ENCODE results near the gene CLTRN.
"Not testable (repeated sequence)": the region's sequence is repeated elsewhere in the genome, so short reads cannot be mapped to it uniquely, and the experiment has no call there.

Gene CLTRN, protein sequence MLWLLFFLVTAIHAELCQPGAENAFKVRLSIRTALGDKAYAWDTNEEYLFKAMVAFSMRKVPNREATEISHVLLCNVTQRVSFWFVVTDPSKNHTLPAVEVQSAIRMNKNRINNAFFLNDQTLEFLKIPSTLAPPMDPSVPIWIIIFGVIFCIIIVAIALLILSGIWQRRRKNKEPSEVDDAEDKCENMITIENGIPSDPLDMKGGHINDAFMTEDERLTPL

DNA sequence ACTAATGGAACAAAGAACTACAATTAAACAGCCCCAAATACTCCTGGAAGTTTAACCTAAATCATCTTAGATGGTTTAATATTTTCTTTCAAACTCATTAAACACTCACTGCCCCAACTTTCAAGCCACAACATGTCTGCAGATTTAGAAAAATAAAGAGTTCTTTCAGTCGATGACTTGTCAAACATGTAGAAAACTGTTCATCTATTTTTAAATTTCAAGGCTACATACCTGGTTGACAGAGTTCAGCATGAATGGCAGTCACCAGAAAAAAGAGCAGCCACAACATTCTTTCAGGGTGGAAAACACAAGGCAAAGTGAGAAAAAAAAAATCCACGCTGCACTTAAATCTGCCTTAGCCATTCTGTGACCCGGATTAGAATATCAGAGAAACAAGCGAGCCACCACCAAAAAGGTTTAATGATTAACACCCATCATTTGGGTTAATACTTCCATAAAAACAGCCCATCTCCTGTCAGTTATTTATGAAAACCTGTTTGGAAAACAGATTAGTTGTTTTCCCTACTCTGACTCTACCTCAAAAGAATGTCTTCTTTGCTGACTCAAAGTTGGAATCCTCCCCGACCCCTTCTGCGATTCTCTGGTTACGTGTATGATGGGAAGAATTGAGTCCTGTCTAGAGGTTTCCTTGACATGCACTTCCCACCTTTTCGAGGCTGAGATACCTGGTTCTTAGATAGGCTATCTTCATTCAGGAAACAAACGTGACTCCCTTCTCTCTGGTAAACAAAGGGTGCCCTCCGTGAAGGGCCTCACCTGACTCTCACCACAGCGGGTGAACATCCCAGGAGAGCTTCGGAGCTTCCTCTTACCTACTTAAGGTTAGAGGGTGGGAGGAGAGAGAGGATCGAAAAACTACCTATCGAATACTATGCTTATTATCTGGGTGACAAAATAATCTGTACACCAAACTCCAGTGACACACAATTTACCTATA, at the start of gene CLTRN:
Gene CLTRN (minus strand): TSS at position 319 of the 958 bp plus-strand sequence. CDS start 30 bp downstream, at position 289.
- TF ChIP-seq, protein P1, sequence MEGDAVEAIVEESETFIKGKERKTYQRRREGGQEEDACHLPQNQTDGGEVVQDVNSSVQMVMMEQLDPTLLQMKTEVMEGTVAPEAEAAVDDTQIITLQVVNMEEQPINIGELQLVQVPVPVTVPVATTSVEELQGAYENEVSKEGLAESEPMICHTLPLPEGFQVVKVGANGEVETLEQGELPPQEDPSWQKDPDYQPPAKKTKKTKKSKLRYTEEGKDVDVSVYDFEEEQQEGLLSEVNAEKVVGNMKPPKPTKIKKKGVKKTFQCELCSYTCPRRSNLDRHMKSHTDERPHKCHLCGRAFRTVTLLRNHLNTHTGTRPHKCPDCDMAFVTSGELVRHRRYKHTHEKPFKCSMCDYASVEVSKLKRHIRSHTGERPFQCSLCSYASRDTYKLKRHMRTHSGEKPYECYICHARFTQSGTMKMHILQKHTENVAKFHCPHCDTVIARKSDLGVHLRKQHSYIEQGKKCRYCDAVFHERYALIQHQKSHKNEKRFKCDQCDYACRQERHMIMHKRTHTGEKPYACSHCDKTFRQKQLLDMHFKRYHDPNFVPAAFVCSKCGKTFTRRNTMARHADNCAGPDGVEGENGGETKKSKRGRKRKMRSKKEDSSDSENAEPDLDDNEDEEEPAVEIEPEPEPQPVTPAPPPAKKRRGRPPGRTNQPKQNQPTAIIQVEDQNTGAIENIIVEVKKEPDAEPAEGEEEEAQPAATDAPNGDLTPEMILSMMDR (IDR thresholded peaks at IDR 0.05; ENCODE audit: insufficient read depth, low read depth, low read length, missing control alignments) = no peak
- H3K4me3 ChIP-seq (ENCODE audit: low read depth, low read length) = no peak within 1 kb of the TSS
- DNase-seq (ENCODE audit: low read depth) = no peak

DNA sequence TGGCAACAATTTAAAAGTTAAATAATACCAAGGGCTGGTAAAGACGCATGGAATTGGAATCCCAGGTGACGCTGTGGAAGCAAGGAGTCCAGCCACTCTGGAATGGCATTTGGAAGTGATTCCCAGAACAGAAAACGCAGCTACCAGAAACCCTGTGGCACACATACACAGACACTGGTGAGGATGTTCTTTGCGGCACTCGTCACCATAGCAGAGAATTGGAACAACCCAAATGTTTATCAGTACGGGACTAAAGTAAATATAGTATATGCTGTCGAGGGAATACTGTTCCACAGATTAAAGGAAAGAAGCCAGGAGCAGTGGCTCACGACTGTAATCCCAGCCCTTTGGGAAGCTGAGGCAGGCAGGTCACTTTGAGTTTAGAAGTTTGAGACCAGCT, 39.7 kb upstream of the CLTRN start:
- not testable (repeated sequence) for H3K4me3 ChIP-seq (ENCODE audit: low read depth, low read length); DNase-seq (ENCODE audit: low read depth)

DNA sequence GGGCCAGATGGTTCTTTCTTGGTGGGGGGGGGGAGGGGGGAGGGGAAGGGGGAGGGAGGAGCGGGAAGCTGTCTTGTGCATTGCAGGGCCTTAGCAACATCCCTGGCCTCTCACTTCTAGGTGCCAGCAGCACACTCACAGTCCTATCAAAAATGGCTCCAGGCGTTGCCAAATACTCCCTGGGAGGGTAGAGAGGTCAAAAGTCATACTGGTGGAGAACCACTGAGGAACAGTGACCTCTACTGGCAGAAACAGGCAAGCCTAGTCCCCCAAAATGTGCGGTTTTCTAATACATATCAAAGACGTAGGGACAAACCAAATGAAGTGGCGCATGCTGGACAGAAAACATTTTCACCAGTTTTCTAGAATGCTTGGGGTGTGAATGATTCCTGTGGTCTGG, 39.2 kb upstream of the CLTRN start:
- DNase-seq (ENCODE audit: low read depth); H3K4me3 ChIP-seq (ENCODE audit: low read depth, low read length): not testable (repeated sequence)

DNA sequence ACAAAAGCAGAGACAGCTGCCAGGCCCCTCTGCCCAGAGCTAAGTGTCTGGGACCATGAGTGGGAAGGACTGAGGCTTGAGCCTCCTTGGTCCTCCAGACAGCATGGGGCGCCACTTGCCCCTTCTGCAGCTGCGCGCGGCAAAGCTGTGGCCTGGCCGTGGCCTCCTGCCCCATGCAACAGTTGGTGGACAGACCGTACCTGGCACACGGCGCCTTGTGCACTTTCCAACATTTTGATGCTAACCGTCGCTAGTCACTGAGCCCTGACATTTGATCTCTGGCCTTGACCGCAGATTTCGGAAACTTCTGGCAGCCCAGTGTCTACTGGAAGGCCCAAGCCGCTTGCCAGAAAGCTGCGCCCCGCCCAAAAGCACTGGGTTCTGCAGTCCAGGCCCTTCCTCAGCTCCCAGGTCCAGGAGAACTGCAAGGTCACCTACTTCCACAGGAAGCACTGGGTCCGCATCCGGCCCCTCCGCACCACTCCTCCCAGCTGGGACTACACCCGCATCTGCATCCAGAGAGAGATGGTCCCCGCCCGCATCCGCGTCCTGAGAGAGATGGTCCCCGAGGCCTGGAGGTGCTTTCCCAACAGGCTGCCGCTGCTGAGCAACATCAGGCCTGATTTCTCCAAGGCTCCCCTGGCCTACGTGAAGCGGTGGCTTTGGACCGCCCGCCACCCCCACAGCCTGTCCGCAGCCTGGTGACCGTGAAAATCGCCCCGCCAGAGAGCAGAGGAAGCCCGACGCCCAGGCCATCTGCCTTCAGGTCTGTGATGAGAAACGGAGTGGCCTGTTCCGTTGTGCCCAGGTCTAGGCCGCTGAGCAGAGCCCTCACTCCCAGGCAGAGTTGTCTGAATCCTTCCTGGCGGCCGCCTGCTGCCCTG, 38.1 kb upstream of the CLTRN start:
- DNase-seq (ENCODE audit: low read depth) = no peak
- TF ChIP-seq, protein P1 (IDR thresholded peaks at IDR 0.05; ENCODE audit: insufficient read depth, low read depth, low read length, missing control alignments) = no peak
- H3K4me3 ChIP-seq (ENCODE audit: low read depth, low read length) = no peak overlapping the region

DNA sequence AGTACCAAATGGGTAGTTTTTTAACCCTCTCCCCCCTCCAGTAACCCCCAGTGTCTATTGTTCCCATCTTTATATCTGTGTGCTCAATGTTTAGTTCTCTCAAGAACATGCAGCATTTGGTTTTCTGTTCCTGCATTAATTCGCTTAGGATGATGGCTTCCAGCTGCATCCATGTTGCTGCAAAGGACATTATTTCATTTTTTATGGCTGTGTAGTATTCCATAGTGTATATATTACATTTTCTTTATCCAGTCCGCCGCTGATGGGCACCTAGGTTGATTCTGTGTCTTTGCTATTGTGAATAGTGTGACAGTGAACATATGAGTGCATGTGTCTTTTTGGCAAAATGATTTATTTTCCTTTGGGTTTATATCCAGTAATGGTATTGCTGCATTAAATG, 31.9 kb upstream of the CLTRN start:
- no peak for DNase-seq (ENCODE audit: low read depth)
- TF ChIP-seq, protein P1 (IDR thresholded peaks at IDR 0.05; ENCODE audit: insufficient read depth, low read depth, low read length, missing control alignments) = no peak
- no peak overlapping the region for H3K4me3 ChIP-seq (ENCODE audit: low read depth, low read length)

DNA sequence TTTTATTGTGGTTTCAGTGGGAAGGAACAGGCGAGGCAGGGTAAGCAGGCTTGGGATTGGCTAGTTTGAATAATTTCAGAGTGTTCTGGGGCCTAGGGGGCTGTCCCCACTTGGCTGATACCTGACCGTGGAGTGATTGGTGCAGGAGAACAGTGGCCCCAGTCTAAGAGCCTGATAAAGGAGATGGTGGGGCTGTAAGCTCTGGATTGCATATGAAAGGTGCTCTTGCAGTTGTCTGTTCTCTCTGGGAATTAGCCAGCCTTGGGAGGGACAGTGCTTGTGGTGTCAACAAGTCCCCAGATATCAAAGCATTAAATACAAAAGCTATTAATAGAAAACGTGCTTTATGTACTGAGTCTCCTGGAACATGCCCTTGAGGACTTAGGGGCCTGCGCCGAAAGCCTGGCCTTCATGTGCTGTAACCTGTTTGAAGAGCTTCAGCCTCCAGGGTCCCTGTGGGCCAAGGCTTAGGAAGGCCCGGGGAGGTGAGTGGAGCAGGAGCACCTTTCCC, 30.4 kb upstream of the CLTRN start:
- no peak for DNase-seq (ENCODE audit: low read depth)
- H3K4me3 ChIP-seq (ENCODE audit: low read depth, low read length) = no peak overlapping the region
- TF ChIP-seq, protein P1 (IDR thresholded peaks at IDR 0.05; ENCODE audit: insufficient read depth, low read depth, low read length, missing control alignments) = no peak

DNA sequence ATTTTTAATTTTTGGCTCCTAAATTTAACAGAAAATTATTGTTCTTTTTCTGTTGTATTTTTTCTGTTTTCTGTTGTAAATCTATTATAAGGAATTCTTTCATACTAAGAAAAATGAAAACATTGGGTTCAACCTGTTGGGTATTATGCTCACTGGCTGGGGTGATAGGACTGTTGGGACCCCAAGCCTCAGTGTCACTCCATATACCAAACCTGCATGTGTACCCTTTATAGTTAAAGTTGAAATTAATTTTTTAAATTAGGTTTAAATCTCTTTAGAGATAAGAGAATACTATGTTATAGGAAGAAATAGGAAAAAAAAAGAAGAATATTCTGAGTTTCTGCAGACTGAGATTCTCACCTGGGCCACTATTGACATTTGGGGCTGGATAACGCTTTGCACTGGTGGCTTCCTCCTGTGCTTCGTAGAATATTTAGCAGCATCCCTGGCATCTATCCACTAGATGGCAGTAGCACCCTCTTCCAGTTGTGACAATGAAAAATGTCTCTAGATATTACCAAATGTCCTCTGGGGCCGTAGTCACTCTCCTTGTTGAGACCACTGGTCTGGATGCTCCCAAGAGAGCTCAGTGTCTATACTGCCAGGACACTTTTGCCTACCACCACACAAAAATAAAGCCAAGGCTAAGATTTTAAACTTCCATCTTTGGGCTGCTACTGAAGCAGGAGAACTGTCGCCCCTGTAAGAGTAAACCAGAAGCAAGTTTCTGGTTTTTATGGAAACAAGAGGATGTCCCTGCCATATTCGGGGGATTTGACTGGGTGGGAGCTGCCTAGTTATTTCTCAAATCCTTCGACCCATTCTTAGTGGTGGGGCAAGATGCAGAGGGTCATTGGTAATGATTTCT, 22.4 kb upstream of the CLTRN start:
- DNase-seq (ENCODE audit: low read depth) = peak; percentile 63
- H3K4me3 ChIP-seq (ENCODE audit: low read depth, low read length) = no peak overlapping the region
- TF ChIP-seq, protein P1 (IDR thresholded peaks at IDR 0.05; ENCODE audit: insufficient read depth, low read depth, low read length, missing control alignments) = peak; percentile 59
